HUES48 (cell line): Measurements from ENCODE around the gene MBOAT2.
"Not testable (repeated sequence)": the region's sequence is repeated elsewhere in the genome, so short reads cannot be mapped to it uniquely, and the experiment has no call there.

Experiments
- H3K27ac ChIP-seq: one replicate; pipeline ENCODE4 v1.7.0; 2013; ENCODE audit warnings: low read depth, low read length, inconsistent platforms
- H3K27me3 ChIP-seq: 2 replicates; pipeline ENCODE4 v1.6.1; 2013; ENCODE audit warnings: mild to moderate bottlenecking, low read length; ENCODE audit not compliant: control insufficient read depth, insufficient read depth
- H3K36me3 ChIP-seq: 2 replicates; pipeline ENCODE4 v1.6.1; 2013; ENCODE audit warnings: low read length; ENCODE audit not compliant: control insufficient read depth, insufficient read depth
- H3K4me1 ChIP-seq: 2 replicates; pipeline ENCODE4 v1.6.1; 2013; ENCODE audit warnings: mild to moderate bottlenecking, low read length; ENCODE audit not compliant: control insufficient read depth, insufficient read depth
- H3K4me3 ChIP-seq: 2 replicates; pipeline ENCODE4 v1.5.1; 2013; ENCODE audit warnings: mild to moderate bottlenecking, low read depth, low read length
- H3K9ac ChIP-seq: 2 replicates; pipeline ENCODE4 v1.6.1; 2013; ENCODE audit warnings: mild to moderate bottlenecking, low read depth, low read length, moderate library complexity
- H3K9me3 ChIP-seq: 2 replicates; pipeline ENCODE4 v1.6.1; 2013; ENCODE audit warnings: low read length; ENCODE audit not compliant: control insufficient read depth, insufficient read depth

MBOAT2 gene

DNA sequence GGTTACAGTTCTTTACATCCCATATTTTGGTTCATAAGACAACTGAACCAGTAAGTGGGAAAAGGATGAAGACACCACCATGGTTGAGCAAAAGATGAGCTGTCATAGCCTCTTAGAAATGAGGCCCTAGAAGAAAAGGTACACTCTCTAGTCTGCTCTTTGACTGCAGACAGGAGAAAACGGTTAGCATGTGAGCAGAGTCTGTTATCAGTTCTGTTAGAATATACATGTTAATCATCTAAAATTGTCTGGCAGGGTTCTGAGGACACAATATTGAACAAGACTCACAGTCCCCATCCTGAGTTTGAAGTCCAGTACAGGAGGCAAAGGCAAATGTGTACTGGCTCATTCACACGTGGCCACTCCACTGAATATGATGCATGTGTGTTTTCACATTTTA is 78.1 kb downstream of the MBOAT2 start:
- Histone ChIP-seq H3K36me3 (no peaks in the 10 kb centered on the region), H3K4me3 (no peak overlapping the region), H3K4me1 (no peaks in the 10 kb centered on the region), H3K27ac (no peak overlapping the region), H3K27me3 (no peaks in the 10 kb centered on the region), H3K9me3 (no peaks in the 10 kb centered on the region), H3K9ac (no peak overlapping the region)

DNA sequence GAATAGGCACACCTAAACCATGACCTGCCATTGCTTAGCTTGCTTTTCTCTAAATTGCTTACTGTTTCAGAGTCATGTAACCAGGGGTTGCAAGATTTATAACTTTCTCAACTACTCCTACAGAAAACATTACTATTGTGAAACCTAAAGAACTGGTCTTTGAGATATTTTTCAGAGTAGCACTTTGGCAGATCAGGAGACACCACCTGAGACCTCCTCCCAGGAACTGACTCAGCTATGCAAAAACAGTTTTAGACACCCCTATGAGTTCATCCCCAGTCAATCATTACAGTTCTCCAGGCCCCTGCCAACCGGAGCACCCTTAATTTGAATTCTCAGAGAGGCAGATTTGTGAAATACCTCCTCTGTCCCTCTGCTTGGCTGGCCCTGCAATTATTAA is 80.3 kb downstream of the MBOAT2 start:
- no peak overlapping the region for H3K9ac ChIP-seq
- H3K27me3 ChIP-seq, result no peaks in the 10 kb centered on the region
- 0 out of 2 replicates have a peak, but pooled peaks cover 1% of the 10 kb centered on the region for H3K4me1 ChIP-seq
- H3K4me3 ChIP-seq, result no peak overlapping the region
- H3K36me3 ChIP-seq, result no peaks in the 10 kb centered on the region
- H3K27ac ChIP-seq, result no peak overlapping the region
- H3K9me3 ChIP-seq, result no peaks in the 10 kb centered on the region

DNA sequence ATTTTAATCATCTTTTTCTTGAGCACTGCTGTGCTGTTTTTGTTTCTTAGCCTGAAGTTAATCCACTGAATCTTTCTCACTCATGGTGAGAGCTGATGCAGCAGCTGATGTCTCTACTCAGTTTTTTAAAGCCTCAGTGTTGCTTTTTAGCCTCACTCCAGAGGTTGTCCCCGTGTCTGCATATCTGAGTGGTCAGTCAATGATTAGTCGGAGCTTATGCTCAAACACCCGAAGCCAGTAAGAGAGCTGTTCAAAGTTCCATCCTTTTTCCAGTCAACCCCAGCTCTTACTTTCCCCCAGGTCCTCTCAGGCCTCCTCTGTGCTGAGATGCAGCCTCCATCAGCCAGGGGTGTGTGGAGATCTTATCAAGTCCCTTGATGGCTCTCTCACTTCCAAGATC is 81.1 kb downstream of the MBOAT2 start:
- 0 out of 2 replicates have a peak, but pooled peaks cover 4% of the 10 kb centered on the region for H3K4me1 ChIP-seq
- no peaks in the 10 kb centered on the region for H3K27me3 ChIP-seq
- H3K9ac ChIP-seq, result no peak overlapping the region
- H3K4me3 ChIP-seq, result no peak overlapping the region
- no peak overlapping the region for H3K27ac ChIP-seq
- H3K36me3 ChIP-seq, result no peaks in the 10 kb centered on the region
- H3K9me3 ChIP-seq, result no peaks in the 10 kb centered on the region

DNA sequence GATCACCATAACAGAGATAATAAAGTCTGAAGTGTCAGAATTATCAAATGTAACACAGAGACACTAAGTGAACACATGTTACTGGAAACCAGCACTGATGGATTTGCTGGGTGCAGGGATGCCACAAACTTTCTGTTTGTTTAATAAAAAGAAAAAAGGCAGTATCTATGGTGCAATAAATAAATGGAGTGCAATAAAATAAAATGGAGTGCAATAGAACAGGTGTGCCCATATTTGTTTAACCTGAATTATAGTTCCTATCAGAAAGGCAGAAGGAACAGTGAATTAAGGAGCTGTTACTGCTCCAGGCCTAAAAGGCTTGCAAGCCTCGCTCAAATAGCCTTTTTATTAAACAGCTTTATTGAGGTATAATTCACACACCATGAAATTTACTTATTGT is 85.1 kb downstream of the MBOAT2 start:
- peaks cover 5% of the 10 kb centered on the region; the same call in 1 of the 2 replicates for H3K9me3 ChIP-seq
- H3K27ac ChIP-seq, result no peak overlapping the region
- no peak overlapping the region for H3K4me3 ChIP-seq
- H3K36me3 ChIP-seq, result no peaks in the 10 kb centered on the region
- H3K4me1 ChIP-seq, result 0 out of 2 replicates have a peak, but pooled peaks cover 4% of the 10 kb centered on the region
- no peaks in the 10 kb centered on the region for H3K27me3 ChIP-seq
- H3K9ac ChIP-seq, result no peak overlapping the region

DNA sequence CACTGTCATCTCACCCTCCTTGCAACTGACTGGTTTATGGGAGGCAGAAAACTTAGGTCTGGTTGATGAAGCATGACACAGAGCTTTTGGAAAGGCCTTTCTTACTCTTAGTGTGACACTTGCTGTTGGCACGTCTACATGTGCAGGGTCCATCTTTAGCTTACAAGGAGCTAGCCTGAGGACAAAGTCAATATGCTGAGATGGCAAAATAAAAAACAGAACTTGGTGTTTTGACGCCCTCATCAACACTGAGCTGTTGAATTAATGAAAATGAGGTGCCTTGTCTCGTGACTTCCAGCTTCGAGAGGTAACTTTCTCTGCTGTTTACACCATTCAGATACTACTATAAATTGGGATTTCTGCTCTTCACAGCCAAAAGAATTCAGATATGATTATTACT is 87.5 kb downstream of the MBOAT2 start:
- Histone ChIP-seq H3K4me3 (no peak overlapping the region), H3K4me1 (0 out of 2 replicates have a peak, but pooled peaks cover 4% of the 10 kb centered on the region), H3K27ac (no peak overlapping the region), H3K9me3 (peaks cover 11% of the 10 kb centered on the region), H3K9ac (no peak overlapping the region), H3K27me3 (no peaks in the 10 kb centered on the region), H3K36me3 (no peaks in the 10 kb centered on the region)

DNA sequence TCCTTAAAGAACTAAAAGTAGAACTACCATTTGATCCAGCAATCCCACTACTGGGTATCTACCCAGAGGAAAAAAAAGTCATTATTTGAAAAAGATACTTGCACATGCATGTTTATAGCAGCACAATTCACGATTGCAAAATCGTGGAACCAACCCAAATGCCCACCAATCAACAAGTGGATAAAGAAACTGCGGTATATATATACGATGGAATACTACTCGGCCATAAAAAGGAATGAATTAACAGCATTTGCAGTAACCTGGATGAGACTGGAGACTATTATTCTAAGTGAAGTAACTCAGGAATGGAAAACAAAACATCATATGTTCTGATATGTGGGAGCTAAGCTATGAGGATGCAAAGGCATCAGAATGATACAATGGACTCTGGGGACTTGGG is 89.7 kb downstream of the MBOAT2 start:
- not testable (repeated sequence) for H3K27me3 ChIP-seq, H3K4me3 ChIP-seq, H3K9ac ChIP-seq, H3K4me1 ChIP-seq, H3K36me3 ChIP-seq, H3K27ac ChIP-seq
- H3K9me3 ChIP-seq, result peaks cover 14% of the 10 kb centered on the region

DNA sequence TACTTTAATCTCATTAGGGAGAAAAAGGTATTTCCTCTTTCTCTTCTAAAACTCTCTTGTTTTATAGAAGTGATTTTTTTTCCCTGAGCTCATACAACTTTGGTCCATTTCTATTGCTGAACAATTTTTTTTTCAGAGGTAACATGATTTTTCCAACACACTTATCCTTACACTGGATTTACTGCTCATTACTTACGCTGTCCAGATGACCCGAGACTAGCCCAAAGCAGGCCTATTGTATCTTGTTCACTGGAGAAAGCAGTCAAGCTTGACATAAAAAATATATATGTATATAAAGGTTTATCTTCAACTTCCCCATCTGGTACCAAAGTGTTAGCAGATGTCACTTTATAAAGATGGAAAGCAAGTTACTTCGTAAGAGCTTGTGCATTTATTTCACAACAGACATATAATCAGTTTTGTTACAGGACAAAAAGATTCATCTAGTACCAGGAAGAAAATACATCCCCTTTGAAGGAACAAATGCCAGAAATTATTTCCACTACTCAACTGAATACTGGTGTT is 95.7 kb downstream of the MBOAT2 start:
- H3K4me1 ChIP-seq, result no peaks in the 10 kb centered on the region
- no peak overlapping the region for H3K27ac ChIP-seq
- H3K4me3 ChIP-seq, result no peak overlapping the region
- no peaks in the 10 kb centered on the region for H3K36me3 ChIP-seq
- no peak overlapping the region for H3K9ac ChIP-seq
- H3K27me3 ChIP-seq, result no peaks in the 10 kb centered on the region
- peaks cover 9% of the 10 kb centered on the region for H3K9me3 ChIP-seq

DNA sequence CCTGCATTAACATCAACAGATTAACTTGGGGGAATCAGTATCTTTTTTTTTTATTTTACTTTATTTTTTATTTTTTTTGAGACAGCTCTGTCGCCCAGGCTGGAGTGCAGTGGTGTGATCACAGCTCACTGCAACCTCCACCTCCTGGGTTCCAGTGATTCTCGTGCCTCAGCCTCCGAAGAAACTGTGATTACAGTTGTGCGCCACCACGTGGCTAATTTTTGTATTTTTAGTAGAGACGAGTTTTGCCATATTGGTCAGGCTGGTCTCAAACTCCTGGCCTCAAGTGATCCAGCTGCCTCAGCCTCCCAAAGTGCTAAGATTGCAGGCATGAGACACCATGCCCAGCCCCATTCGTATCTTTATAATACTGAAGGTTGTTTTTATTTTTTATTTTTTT is 99.6 kb downstream of the MBOAT2 start:
- not testable (repeated sequence) for H3K27ac ChIP-seq, H3K4me1 ChIP-seq, H3K9me3 ChIP-seq, H3K9ac ChIP-seq, H3K4me3 ChIP-seq, H3K36me3 ChIP-seq, H3K27me3 ChIP-seq

DNA sequence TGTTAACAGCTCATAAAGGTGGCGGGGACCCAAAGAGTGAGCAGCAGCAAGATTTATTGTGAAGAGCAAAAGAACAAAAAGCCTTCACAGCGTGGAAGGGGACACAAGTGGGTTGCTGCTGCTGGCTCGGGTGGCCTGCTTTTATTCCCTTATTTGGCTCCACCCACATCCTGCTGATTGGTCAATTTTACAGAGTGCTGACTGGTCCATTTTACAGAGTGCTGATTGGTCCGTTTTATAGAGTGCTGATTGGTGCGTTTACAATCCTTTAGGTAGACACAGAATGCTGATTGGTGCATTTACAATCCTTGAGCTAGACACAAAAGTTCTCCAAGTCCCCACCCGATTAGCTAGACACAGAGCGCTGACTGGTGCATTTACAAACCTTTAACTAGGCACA is 100.7 kb downstream of the MBOAT2 start:
- not testable (repeated sequence) for H3K36me3 ChIP-seq, H3K9me3 ChIP-seq, H3K4me3 ChIP-seq, H3K27ac ChIP-seq, H3K4me1 ChIP-seq, H3K27me3 ChIP-seq, H3K9ac ChIP-seq

DNA sequence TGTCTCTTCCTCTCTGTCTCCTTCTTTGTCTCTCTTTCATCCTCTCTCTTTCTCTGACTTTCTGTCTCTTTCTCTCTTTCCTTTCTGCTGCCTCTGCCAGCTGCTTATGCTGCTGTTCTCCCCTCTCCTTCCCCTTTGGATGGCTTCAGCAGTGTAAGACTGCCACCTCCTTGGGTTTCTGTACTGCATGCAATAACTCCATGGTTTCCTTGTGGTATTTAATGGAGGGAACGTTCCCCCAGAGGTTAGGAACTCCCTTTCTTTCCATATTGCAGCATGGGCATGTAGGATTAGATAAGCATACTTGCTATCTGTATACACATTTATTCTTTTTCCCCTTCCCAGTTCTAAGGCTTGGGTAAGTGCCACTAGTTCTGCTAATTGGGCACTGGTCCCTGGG is 106.3 kb downstream of the MBOAT2 start:
- H3K9me3 ChIP-seq, H3K27ac ChIP-seq, H3K27me3 ChIP-seq, H3K9ac ChIP-seq, H3K4me3 ChIP-seq: not testable (repeated sequence)
- Histone ChIP-seq H3K36me3 (peaks cover 16% of the 10 kb centered on the region; the same call in 1 of the 2 replicates), H3K4me1 (peaks cover 11% of the 10 kb centered on the region)

DNA sequence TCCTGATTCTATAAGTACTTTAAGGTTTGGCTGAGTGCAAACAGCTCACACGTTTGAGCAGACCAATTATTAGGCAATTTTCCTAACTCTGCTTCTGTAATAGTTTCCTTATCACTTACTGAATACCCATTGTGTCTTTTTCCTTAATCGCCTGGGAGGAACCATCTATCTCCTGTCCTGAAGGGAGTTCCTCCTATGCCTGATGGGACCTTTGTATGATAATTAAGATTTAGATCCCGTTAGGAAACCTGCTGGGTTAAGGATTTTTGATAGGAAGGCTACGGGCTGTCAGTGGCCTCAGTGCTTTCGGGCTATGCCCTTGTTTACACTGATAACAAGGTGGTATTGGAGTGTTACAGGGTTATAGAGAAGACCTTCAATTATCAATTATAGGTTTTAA is 106.8 kb downstream of the MBOAT2 start:
- not testable (repeated sequence) for H3K9me3 ChIP-seq, H3K9ac ChIP-seq, H3K27me3 ChIP-seq, H3K4me3 ChIP-seq, H3K27ac ChIP-seq
- peaks cover 14% of the 10 kb centered on the region; the same call in 1 of the 2 replicates for H3K36me3 ChIP-seq
- H3K4me1 ChIP-seq, result peaks cover 11% of the 10 kb centered on the region
